GM21390 (cell line): ENCODE results near the gene CRTC3.

Source experiments
- ATAC-seq: cut with Tn5 transposase; IDR thresholded peaks from one replicate; pipeline ENCODE4 v1.9.1; 2021; ENCODE audit not compliant: unreplicated experiment

CRTC3 gene

DNA sequence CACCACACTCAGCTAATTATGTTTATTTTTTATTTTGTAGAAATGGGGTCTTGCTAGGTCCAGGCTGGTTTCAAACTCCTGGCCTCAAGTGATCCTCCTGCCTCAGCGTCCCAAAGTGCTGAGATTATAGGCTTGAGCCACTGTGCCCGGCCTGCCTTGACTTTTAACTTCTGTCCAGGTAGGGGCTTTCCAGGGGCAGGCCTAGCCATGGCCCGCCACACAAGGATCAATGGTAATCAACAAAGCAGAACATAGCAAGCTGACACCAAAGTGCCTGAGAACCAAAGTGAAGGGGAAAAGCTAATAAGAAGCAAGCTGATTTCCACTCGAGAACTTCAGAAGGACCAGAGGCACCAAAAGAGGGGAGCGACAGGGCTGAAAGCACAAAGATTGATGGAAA, 9.4 kb upstream of the CRTC3 start:
- ATAC-seq: no peak

DNA sequence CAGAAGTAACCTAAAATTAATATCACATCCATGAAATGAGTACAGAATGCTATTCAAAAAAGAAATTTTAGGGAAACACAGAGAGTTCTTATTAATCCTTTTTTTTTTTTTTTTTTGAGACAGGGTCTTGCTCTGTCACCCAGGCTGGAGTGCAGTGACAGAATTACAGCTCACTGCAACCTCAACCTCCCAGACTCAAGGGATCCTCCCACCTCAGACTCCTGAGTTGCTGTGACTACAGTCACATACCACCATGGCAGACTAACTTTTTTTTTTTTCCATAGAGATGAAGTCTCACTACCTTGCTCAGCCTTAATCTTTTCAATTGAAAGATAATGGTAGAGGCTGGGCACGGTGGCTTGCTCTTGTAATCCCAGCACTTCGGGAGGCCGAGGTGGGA, 6.3 kb upstream of the CRTC3 start:
- ATAC-seq: no peak

DNA sequence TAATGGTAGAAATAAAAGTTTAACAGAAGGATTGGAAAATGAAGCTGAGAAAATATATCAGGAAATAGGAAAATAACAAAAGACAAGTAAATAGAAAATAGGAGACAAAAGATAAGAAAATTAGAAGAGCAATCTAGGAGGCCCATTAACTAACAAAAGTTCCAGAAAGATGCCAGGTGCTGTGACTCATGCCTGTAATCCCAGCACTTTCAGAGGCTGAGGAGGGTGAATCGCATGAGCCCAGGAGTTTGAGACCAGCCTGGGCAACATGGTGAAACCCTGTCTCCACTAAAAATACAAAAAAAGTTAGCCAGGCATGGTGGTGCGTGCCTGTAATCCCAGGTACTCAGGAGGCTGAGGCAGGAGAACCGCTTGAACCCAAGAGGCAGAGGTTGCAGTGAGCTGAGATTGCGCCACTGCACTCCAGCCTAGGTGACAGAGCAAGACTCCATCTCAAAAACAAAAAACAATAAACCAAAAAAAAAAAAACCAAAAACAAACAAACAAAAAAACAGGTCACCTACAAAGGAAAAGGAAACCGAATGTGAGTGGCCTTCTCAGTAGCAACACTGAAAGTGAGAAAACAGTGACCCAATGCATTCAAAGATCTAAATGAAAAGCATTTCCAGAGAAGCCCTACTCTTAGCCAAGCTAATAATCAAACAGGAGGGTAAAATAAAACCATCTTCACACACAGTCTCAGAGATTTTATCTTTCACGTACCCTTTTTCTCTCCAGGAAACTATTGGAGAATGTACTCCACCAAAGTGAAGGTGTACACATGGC, 5.5 kb upstream of the CRTC3 start:
- peak; percentile 68 for ATAC-seq

DNA sequence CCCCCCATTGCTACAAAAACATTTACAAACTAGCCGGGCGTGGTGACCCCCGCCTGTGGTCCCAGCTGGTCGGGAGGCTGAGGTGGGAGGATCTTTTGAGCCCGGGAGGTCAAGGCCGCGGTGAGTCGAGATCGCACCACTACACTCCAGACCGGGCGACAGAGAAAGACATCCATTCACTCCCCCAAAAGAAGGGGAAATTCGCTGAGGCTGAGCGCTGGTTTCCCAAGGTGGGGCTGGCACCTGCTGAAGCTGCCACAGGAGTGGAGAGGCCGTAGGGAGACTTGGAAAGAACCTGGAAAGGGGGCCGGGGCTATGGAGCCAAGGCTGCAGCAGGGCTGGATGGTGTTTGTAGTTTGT, 732 bp upstream of the CRTC3 start:
- no peak for ATAC-seq

DNA sequence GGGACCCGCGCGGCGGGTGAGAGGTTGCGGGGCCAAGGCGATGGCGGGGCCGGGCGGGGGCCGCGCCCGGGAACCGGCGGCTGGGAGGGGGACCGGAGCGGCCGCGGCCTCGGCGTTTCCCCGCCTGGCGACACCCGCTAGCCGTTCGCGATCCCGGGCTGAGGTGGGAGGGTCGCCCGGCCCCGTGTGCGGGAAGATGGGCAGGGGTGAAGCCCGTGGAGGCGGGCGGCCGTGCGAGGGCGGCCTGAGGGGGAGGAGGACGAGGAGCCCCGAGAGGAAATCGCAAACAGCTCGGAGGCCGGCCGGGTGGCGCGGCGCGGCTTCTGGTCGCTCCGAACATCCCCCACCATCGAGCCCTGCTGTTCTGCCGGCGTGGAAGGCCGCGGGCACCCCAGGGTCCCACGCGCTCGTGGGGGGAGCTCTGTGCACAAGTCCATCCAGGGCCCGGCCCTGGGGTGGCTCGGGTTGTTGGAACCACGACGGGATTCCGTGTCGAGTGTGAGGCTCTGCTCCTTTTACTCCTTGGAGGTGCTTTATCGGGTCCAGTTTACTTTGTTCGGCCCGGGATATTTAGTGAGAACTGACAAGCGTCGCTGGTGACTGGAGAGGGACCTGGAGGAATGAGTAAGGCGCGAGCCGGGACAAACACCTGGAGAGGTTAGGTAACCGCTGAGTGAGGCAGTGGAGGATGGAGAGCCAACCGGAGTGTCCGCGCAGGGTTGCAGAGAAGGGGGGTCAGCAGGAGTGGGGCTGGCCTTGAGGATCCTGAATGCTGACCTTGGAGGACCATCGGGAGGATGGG, 728 bp downstream of the CRTC3 start:
- ATAC-seq: peak; percentile 41

DNA sequence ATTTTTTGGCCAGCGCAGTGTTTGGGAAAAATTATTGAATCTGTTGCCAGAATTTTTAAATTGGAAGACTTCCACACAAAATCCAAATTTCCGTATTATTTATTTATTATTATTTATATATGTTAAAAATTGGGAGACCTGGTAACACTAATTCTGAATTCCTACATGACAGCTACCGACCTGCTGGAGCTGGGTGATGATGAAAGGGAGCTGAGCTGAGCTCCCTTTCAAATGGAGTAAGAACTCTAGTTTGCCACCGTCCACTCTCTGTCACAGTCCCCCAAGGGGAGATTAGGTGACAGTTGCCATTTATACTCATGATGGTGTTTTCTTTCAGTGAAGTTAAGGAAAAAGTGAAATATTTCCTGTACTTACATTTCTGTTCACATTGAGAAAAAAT, 1.4 kb downstream of the CRTC3 start:
- ATAC-seq: no peak

- ATAC-seq: no peak
These were observed 5.5 kb downstream of the CRTC3 start for GRCh38 chr15:90535254-90535653.

- no peak for ATAC-seq
These were observed 10.1 kb downstream of the CRTC3 start for GRCh38 chr15:90539789-90540188.

DNA sequence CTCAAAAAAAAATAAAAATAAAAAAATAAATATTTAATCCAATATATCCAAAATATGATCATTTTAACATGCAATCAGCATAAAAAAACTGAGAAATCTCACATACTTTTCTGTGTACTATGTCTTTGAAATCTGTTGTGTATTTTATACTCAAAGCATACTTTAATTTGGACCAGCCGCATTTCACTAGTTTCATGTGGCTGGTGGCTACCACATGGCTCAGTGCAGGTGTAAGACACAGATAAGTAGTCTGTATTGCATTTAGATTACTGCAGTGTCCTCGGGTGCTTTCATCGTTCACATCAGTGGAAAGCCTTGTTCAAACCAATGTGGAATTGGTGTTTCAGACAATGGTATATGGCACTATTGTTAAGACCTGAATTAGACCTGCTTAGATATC, 11.0 kb downstream of the CRTC3 start:
- no peak for ATAC-seq

DNA sequence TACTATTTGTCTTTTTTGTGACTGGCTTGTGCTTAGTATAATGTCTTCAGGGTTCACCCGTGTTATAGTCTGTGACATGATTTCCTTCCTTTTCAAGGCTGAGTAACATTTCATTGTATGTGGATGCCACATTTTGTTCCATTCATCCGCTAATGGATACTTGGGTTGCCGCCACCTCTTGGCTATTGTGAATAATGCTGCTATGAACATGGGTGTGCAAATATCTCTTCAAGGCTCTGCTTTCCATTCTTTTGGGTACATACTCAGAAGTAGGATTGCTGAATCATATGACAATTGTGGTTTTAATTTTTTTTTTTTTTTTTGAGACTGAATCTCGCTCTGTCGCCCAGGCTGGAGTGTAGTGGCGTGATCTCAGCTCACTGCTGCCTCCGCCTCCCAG, 15.4 kb downstream of the CRTC3 start:
- ATAC-seq: no peak

- no peak for ATAC-seq
These were observed 17.8 kb downstream of the CRTC3 start for GRCh38 chr15:90547540-90547939.

DNA sequence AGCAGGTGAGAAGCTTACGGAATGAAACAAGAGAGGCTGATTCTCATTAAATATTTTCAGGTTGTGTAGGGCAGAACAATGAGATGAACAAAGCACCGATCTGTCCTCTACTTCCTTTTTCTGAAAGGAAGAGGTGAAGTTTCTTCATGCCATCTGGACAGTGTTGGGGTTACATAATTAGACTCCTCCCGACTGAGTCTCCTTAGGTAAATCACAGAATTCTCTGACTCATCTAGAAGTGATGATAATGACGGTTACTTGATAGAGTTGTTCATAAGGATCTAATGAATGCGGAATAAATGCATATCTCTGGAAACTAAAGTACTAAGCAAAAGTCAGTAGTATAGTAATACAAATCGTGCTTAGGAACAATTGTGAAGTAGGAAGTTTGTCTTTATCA, 21.2 kb downstream of the CRTC3 start:
- ATAC-seq: no peak

DNA sequence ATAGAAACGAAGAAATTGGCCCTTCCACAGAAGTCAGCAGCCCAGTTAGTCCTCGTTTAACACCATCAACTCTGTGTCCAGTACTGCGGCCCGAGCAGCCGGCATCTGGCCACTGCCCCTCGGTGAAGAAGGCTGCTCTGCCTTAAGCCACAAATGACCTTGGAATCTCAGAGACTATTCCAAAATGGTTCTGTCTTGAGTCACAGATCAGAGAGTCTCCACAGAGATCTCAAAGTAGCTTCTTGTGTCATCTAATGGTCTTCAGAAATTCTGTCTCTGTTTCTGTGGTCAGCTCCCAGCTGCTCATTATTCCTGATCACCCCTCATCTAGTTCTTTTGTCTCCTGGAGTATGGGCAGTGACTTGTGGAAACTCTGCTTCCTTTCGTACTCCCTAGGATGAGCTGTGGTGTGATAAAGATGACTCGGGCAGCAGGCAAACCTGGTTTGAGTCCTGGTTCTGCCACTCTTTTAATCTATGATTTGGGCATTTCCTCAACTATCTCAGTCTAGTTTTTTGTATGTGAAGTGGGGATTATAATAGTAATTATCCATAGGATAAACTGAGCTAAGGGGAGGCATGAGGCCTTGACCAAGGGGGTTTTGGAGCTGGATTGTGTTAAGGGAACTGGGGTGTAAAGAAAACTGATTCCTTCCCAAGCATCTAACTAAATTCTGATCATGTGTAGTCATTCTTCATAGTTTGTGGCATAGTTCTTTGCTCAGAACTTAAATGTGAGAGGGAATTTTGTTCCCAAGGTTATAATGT, 22.6 kb downstream of the CRTC3 start:
- ATAC-seq: no peak

DNA sequence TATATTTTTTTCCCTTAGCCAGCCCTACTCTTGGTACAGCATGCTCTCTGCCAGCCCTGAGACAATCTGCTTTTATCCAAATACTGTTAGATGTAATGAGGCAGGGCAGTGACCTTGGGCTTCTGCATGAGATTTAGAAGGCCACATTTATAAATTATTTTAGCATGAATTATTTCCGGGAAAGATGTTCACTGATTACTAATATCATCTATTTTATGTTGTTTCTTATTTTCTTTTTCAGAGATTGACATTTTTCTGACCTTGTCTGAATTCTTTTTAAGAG, 23.1 kb downstream of the CRTC3 start:
- ATAC-seq: no peak

DNA sequence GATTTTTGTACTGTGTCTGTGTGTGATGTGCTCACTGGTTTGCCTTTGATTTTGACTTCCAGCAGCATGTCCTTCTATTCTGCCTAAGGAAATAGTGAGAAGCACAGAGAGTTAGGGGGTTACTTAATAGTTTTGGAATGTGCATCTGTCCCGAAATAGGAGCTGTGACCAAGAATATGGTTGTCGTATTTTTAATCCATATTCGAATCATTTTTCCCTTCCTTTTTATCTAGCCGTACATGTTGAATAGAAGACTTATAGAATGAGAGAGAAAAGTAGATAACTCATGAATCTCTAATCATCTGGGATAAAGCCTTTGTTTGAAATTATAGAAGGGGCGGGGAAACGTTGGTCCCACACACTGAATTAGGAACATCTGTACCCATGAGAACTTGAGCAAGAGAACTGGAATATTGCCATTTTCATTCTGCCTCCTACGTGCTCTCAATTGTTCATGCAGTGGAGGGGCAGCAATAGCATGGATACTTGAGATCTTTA, 23.6 kb downstream of the CRTC3 start:
- no peak for ATAC-seq

GRCh38 chr15:90557186-90558084, 27.7 kb downstream of the CRTC3 start:
- no peak for ATAC-seq

GRCh38 chr15:90558171-90558573, 28.4 kb downstream of the CRTC3 start:
- ATAC-seq: no peak

GRCh38 chr15:90559119-90559518, 29.4 kb downstream of the CRTC3 start:
- ATAC-seq: no peak

DNA sequence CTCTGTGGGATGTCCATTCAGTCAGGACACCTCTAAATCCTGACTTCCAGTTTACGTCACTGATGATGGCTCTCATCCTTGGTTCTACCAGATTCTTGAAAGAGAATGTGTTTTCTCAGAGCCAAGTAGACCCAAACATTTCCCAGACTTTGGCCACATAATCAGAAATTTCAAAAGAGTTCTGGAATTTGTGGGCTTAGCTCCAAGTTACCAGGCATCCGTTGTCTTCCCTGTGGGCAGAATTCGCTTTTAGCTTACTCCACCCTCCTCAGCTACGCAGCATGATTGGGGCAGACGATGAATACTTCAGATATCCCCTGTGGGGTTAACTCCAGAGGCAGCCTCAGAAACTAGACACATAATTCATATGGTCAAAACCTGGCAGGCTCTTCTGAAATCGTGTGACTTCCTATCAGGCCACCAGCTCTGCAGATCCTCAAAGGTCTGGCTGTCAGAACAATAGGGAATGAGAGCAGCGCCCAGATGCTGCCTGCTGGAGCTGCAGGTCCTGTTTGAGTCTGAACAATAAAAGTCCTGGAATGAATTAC, 30.6 kb downstream of the CRTC3 start:
- no peak for ATAC-seq
